ENCODE measurements around the gene ASTN2.

Gene ASTN2

GRCh38 chr9:116409129-116409528 lies 1005.7 kb downstream of the ASTN2 start:
- TF ChIP-seq CTCF (IDR thresholded peaks at IDR 0.05; ENCODE audit: low read length) (no peak), EZH2 (optimal IDR thresholded peaks at IDR 0.05; ENCODE audit: low read depth, low read length) (no peak), EZH2phosphoT487 (IDR thresholded peaks at IDR 0.05; ENCODE audit: low read length) (no peak)
- Histone ChIP-seq H3K9me2 (replicated peaks; ENCODE audit: insufficient read depth, low read length) (no peaks in the 10 kb centered on the region), H3K36me3 (replicated peaks; ENCODE audit: insufficient read depth, low read length) (no peaks in the 10 kb centered on the region), H3K27me3 (replicated peaks; ENCODE audit: insufficient read depth, low read length) (no peaks in the 10 kb centered on the region), H4K20me1 (ENCODE audit: insufficient read depth, low read length) (no peaks in the 10 kb centered on the region), H3F3A (ENCODE audit: insufficient read depth, low read length) (no peaks in the 10 kb centered on the region), H3K79me2 (ENCODE audit: low read length) (no peaks in the 10 kb centered on the region), H3K9ac (ENCODE audit: low read length) (no peak overlapping the region), H3K27ac (ENCODE audit: low read length) (no peak overlapping the region), H3K4me2 (ENCODE audit: low read depth, low read length) (no peak overlapping the region), H3K4me1 (ENCODE audit: low read length) (no peaks in the 10 kb centered on the region), H3K9me3 (replicated peaks; ENCODE audit: insufficient read depth, low read length) (no peaks in the 10 kb centered on the region), H2AFZ (ENCODE audit: low read length) (no peak overlapping the region), H3K4me3 (ENCODE audit: low read length) (no peak overlapping the region)
- no peak for DNase-seq

GRCh38 chr9:116406469-116406868 lies 1008.4 kb downstream of the ASTN2 start:
- no peaks in the 10 kb centered on the region for H3K36me3 ChIP-seq (replicated peaks; ENCODE audit: insufficient read depth, low read length)
- H2AFZ ChIP-seq (ENCODE audit: low read length) = no peak overlapping the region
- H3K9ac ChIP-seq (ENCODE audit: low read length) = no peak overlapping the region
- no peak overlapping the region for H3K4me2 ChIP-seq (ENCODE audit: low read depth, low read length)
- no peaks in the 10 kb centered on the region for H4K20me1 ChIP-seq (ENCODE audit: insufficient read depth, low read length)
- no peaks in the 10 kb centered on the region for H3K4me1 ChIP-seq (ENCODE audit: low read length)
- H3K9me3 ChIP-seq (replicated peaks; ENCODE audit: insufficient read depth, low read length) = no peaks in the 10 kb centered on the region
- H3K27me3 ChIP-seq (replicated peaks; ENCODE audit: insufficient read depth, low read length) = no peaks in the 10 kb centered on the region
- DNase-seq = no peak
- H3K9me2 ChIP-seq (replicated peaks; ENCODE audit: insufficient read depth, low read length) = no peaks in the 10 kb centered on the region
- no peak overlapping the region for H3K27ac ChIP-seq (ENCODE audit: low read length)
- H3K4me3 ChIP-seq (ENCODE audit: low read length) = no peak overlapping the region
- H3K79me2 ChIP-seq (ENCODE audit: low read length) = no peaks in the 10 kb centered on the region
- H3F3A ChIP-seq (ENCODE audit: insufficient read depth, low read length) = no peaks in the 10 kb centered on the region
- TF ChIP-seq EZH2 (optimal IDR thresholded peaks at IDR 0.05; ENCODE audit: low read depth, low read length) (no peak), CTCF (IDR thresholded peaks at IDR 0.05; ENCODE audit: low read length) (no peak), EZH2phosphoT487 (IDR thresholded peaks at IDR 0.05; ENCODE audit: low read length) (no peak)

- H3K4me2 ChIP-seq (ENCODE audit: low read depth, low read length) = no peak overlapping the region
- no peaks in the 10 kb centered on the region for H3K9me3 ChIP-seq (replicated peaks; ENCODE audit: insufficient read depth, low read length)
- no peaks in the 10 kb centered on the region for H3K4me1 ChIP-seq (ENCODE audit: low read length)
- H3K27me3 ChIP-seq (replicated peaks; ENCODE audit: insufficient read depth, low read length) = no peaks in the 10 kb centered on the region
- no peak overlapping the region for H2AFZ ChIP-seq (ENCODE audit: low read length)
- H4K20me1 ChIP-seq (ENCODE audit: insufficient read depth, low read length) = no peaks in the 10 kb centered on the region
- no peak overlapping the region for H3K27ac ChIP-seq (ENCODE audit: low read length)
- no peaks in the 10 kb centered on the region for H3F3A ChIP-seq (ENCODE audit: insufficient read depth, low read length)
- no peaks in the 10 kb centered on the region for H3K9me2 ChIP-seq (replicated peaks; ENCODE audit: insufficient read depth, low read length)
- no peaks in the 10 kb centered on the region for H3K36me3 ChIP-seq (replicated peaks; ENCODE audit: insufficient read depth, low read length)
- no peak overlapping the region for H3K4me3 ChIP-seq (ENCODE audit: low read length)
- H3K79me2 ChIP-seq (ENCODE audit: low read length) = no peaks in the 10 kb centered on the region
- TF ChIP-seq CTCF (IDR thresholded peaks at IDR 0.05; ENCODE audit: low read length) (no peak), EZH2 (optimal IDR thresholded peaks at IDR 0.05; ENCODE audit: low read depth, low read length) (no peak), EZH2phosphoT487 (IDR thresholded peaks at IDR 0.05; ENCODE audit: low read length) (no peak)
- no peak overlapping the region for H3K9ac ChIP-seq (ENCODE audit: low read length)
- DNase-seq = no peak
Observed at GRCh38 chr9:116405321-116405720, 1009.5 kb downstream of the ASTN2 start.

Data from MM.1S (cell line).